SKM-1 treated with dmso at 0.1 percent for 144 hours (cell line): Measurements from ENCODE around the gene RIC8A.
"Not testable (repeated sequence)": the region's sequence is repeated elsewhere in the genome, so short reads cannot be mapped to it uniquely, and the experiment has no call there.

Experiments used
- DNase-seq: peaks from one replicate; lab custom pipeline; 2025; ENCODE audit not compliant: unreplicated experiment; lab: John Stamatoyannopoulos, UW

The RIC8A gene

DNA sequence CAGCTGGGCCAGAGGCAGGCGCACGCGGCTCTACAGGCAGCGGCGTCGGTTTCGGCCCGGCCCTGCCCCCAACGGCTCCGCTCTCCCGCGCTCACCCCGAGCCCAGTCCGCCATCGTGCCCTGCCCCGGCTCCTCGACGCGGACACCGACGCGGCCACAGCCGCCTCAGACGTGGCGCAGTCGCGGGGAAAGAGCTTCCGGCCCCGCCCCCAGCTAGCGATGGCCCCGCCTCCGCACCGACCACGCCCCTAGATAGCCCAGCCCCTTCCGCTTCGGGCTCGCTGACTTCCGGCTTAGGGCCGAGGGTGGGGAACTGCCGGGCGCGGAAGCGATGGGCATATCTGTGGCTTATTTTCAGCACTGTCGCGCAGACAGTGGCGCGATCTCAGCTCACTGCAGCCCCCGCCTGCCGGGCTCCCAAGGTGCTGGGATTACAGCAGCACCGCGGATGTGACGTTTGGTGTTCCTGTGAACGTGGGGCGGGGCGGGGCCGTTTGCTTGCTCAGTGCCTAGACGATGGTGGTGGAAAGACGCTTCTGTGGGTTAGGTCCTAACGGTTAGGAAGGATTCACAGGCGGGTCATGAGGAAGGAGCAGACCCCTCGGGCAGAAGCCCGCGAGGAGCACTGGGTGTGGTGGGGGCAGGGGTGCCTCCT, at the start of gene RIC8A, which contains the start of gene BET1L:
Gene RIC8A (plus strand): TSS at position 501 of the 655 bp plus-strand sequence. CDS start 1,147 bp downstream, outside the sequence.
Gene BET1L (minus strand): TSS at position 192 of the 655 bp plus-strand sequence. CDS start 78 bp downstream, at position 114.
- peak; percentile 97 for DNase-seq

DNA sequence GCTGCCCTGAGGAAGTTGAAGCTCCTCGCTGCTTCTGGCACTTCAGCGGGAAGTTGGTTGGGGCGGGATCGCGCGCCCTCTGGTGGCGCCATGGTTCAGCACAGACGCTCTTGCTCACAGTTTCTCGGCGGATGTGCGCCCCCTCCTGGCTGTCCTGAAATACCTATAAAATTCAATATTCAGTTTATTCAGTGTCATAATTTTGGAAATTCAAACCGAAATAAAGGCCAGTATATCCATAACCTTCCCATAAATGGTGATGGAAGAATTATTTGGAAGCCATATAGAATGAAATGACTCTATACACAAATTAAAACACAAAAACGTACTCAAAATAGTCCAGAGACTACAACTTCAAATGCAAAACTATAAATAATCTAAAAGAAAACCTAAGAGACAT, 27.3 kb upstream of the RIC8A start:
- not testable (repeated sequence) for DNase-seq

DNA sequence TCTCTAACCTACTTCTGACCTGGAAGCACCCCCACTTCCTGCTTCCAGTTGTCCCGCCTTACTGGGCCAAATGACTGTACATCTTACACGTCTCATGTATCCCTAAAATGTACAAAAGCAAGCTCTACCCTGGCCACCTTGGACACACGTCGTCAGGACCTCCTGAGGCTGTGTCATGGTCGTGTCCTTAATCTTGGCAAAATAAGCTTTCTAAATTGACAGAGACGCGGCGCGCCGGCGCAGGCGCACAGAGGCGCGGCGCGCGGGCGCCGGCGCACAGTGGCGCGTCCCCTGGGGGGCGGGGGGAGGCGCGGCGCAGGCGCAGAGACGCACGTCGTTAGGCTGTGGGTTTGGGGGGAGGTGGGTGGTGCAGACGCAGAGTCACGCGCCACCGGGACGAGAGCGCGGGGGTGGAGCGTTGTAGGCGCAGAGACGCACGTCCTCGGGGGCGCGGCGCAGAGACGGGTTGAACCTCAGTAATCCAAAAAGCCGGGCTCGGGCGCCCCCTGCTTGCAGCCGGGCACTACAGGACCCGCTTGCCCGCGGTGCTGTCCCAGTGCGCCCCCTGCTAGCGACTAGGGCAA, 18.2 kb upstream of the RIC8A start:
- not testable (repeated sequence) for DNase-seq

DNA sequence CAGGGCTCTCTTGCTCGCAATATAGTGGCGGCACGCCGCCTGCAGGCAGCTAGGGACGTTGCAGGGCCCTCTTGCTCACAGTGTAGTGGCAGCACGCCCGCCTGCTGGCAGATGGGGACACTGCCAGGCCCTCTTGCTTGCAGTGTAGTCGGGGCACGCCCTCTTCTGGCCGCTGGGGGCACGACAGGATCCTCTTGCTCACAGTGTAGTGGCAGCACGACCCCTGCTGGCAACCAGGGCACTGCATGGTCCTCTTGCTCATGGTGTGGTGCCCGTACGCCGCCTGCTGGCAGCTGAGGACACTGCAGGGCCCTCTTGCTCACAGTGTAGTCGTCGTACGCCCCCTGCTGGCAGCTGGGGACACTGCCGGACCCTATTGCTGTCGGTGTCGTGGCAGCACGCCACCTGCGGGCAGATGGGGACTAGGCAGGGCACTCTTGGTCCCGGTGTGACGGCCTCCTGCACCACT, 17.6 kb upstream of the RIC8A start:
- not testable (repeated sequence) for DNase-seq

DNA sequence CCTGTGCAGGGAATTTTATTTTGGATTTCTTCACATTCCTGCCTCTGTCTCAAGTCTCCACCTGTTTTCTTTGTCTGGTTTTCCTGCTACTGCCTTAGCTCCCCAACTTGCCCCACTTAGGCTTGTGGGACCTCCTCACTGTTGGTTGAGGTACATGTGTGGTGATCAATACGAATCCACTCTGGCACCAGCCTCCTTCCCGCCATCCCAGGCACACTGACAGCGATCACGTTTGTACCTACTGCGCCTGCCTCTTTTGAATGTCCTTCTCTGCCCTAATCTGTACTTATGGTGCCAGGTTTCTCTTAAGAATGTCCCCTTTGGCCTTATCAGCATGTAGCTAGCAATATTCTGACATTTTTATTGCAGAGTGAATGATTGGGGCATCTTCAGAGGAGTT, 17.0 kb upstream of the RIC8A start:
- not testable (repeated sequence) for DNase-seq

DNA sequence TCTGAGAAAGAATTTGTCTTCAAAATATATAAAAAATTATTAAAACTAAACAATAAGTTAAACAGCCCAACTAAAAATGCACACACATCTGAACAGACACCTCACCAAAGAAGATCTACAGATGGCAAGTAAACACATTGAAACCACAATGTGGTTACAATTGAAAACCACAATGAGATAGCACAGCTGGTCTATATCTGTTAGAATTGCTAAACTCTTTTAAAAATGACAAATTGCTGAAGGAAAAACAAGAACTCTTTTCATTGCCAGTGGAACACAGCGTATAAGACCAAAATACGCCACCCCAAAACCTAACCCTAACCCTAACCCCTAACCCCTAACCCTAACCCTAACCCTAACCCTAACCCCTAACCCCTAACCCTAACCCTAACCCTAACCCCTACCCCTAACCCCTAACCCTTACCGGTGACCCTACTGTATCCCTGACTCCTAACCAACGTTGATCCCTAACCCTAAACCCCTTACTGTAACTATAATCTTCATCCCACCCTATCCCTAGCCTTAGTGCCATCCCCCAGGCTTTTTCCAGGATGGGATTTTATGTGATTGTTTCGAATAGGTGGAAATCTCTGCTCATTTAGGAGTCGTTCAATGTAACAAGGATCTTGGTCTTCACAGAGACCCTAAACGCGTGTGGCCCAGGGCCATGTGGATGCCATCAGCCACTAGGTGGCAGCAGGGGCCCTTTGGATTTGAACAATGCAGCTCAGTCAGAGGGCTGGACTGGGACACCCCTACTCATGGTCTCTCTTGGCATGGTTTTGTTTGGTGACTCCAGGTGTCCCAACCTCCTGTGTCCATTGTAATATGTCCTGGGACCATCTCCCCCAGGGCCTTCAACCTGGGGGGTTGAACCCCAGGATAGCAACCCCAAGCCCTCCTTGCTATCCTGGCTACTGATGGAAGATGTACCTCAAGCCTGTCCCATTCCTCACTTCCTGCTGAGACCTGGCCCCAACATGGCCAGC, 15.7 kb upstream of the RIC8A start:
- not testable (repeated sequence) for DNase-seq

DNA sequence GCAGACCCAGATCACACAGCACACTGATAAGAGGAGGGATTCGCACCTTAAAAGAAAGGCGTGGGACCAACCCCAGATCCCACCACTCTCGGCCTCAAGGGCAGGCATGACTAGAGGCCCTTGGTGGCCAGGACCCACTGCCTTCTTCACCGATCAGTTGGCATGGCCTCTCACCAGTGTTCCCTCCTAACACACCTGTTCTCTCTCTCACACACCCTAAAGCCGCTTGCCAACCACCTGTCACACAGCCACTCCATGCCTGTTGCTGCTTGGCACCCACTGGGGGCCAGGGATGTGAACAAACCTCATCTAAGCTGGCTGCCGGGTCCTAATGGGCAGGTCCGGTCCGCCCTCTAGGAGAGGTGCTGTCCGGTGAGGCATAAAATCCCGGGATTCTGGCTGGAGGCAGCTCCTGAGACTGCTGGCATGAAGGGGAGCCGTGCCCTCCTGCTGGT, 14.8 kb upstream of the RIC8A start, which contains the start of gene SCGB1C1:
Gene SCGB1C1 (plus strand): TSS at position 405 of the 455 bp plus-strand sequence. CDS start 22 bp downstream, at position 427.
- not testable (repeated sequence) for DNase-seq

DNA sequence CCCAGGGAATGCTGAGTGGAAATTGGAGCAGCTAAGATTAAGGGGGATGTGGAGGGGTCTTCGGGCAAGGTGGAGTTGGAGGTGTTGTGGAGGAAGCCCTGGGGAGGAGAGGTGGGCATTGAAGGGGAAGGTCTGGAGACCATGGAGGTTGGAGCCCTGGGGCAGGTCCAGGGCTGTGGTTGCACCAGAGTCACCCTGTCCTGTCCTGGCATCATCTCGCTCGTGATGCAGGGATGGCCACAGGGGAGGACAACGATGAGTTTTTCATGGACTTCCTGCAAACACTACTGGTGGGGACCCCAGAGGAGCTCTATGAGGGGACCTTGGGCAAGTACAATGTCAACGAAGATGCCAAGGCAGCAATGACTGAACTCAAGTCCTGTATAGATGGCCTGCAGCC, 14.0 kb upstream of the RIC8A start:
- DNase-seq, result not testable (repeated sequence)

DNA sequence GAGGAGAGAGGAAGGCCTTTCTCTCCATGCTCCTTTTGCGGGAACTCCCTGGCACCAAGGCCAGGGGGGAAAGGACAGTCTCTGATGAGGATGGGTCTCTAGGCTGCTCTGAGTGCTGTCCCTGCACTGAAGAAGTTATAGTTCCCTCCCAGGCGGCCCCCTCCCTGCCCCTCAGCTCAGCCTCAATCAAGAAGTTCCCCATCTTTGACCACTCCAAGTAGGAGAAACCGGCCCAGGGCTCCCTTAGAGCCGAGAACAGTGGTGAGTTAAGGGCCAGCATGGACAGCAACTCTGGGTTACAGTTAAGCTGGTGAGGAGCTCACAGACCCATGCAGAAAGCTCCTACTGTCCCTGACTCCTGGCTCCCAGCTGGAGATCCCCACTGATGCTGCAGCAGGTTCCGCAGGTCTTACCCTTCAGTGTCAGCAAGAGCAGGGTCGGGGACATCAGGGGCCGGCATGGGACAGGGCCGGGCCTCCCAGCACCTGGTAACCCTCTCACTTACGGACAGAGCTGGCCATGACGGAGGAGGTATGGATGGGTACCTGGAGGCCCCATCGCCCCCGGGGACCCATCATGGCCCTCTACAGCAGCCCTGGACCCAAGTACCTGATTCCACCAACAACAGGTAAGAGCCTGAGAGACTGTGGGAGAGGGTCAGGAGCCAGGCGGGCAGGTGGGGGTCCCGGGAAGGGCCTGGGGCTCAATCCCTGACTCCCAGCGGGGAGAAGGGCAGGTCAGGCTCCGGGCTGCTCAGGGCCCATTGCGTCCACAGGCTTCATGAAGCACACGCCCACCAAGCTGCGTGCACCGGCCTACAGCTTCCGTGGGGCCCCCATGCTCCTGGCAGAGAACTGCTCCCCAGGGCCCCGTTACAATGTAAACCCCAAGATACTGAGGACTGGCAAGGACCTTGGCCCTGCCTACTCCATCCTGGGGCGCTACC, 10.4 kb upstream of the RIC8A start:
- no peak for DNase-seq

DNA sequence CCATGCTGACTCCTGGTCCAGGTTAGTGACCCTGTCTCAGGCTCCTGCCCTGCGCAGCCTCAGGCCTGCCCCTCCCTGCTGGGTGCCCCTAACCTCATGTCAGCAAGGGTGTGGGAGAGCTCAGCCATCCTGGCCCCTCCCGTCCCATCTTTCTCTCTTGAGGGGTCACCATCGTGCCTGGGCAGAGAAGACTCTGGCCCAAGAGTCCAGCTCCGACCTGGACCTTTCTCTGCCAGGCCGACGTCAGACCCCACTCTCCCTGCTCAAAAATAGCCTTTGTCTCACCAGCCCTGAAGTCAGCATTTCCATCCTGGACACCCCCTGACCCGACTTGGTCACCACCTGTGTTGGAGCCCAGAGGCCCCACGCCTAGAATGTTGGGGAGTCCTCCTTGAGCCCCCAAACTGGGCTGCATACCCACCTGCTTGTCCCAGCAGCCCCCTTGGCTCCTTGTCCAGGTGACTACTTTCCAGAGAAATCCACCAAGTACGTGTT, 9.7 kb upstream of the RIC8A start:
- no peak for DNase-seq

DNA sequence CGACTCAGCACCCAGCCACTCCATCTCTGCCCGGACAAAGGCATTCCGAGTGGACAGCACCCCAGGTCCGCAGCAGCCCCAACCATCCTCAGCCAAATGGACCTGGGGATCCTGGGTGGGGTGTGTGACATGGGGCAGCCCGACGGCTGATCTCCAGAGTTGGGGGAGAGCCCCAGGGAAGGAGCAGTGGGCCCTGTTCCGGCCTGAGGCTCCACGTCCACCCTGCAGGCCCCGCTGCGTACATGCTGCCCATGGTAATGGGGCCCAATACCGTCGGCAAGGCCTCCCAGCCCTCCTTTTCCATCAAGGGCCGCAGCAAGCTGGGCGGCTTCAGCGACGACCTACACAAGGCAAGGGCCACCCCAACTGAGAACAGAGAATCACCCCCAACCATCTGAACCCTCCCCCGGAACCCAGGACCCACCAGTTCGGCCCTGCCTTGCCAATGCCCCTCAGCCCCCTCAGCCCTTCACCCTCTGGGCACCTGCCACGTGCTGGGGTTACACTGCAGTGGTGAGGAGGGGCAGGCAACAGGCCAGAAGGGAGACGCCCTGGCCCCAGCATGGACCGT, 9.2 kb upstream of the RIC8A start:
- no peak for DNase-seq

DNA sequence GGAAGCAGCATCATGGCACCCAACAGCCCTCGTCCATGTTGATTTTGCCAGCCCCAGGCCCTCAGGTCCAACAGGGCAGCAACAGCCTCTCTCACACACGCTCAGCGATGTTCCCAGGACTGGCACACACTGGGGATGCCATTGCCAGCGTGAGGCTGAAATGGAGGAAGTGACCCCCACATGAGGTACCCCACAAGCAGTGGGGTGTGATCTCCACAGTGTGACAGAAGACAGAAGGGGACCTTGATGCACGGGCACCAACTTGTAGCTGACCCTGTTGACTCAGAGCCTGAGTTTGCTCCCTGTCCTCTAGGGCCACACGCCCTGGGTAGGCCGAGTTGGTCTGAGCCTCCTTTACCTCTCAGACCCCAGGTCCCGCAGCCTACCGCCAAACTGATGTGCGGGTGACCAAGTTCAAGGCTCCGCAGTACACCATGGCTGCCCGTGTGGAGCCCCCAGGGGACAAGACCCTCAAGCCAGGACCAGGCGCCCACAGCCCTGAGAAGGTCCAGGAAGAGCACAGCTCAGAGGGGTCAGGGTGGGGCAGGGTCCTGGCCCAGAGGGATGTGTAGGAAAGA, 8.4 kb upstream of the RIC8A start:
- DNase-seq, result no peak

DNA sequence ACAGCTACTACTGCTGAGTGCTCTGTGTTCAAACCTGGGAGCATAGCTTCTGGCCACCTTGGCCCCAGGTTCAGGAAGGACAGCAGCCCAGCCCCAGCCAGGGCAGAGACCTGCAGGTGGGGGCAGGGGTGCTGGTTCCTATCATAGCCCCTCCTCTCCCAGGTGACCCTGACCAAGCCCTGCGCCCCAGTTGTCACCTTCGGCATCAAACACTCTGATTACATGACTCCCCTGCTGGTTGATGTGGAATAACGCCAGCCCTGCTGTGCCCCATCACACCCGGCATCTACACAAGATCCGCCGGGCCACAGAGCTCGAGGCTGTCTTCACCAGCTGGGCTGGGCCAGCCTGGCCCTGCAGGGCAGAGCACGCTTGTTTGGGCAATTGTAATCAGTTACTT, 7.7 kb upstream of the RIC8A start:
- DNase-seq, result no peak

DNA sequence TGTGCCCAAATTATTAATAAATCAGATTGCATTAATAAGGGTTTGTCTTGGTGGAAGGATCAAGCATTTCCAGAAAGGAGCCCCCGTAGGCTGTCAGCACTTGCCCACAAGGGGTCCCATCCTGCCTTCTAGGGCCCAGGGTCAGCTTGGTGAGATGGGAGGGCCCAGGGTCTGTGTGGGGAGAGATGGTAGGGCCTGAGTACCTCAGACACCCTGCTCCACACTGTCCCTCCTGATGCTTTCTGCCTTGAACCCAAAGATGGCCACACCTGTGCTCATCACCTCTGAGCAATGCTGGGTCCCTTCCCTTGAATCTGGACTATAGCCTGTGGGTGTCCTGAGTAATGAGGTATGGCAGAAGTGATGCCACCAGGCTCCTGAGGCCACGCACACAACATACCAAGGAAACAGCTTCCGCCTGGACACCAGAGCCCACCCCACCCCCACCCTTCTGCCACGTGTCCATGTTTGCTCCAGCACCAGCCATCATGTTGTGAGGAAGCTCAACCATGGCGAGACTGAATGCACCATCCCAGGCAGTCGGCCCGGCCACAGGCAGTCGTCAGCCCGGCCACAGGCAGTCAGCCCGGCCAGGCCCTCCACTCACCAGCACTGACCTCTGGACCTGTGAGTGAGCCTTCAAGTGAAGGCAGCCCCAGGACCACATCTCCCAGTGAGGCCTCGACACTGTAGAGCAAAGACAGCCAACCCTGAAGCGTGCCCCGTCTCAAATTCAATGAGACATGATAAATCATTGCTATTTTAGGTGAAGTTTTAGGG, 7.1 kb upstream of the RIC8A start:
- no peak for DNase-seq

DNA sequence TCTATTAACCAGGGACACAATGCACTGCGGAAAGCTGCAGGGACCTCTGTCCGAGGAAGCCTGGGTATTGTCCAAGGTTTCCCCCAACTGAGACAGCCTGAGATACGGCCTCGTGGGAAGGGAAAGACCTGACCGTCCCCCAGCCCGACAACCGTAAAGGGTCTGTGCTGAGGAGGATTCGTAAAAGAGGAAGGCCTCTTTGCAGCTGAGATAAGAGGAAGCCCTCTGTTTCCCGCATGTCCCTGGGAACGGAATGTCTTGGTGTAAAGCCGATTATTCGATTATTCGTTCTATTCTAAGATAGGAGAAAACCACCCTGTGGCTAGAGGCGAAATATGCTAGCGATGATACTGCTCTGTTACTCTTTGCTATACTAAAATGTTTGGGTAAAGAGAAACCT, 5.5 kb upstream of the RIC8A start:
- DNase-seq, result no peak

DNA sequence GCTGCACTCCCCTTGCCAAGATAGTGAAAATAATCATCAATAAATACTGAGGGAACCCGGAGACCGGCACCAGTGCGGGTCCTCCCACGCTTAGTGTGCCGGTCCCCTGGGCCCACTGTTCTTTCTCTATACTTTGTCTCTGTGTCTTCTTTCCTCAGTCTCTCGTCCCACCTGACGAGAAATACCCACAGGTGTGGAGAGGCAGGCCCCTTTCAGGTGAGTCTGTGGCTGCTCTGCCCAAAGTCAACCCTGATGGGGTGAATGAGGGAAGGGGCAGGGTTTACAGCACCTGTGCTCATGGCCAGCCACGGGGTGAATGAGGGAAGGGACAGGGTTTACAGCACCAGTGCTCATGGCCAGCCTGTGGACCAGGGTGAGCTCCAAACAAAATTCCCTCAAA, 5.0 kb upstream of the RIC8A start:
- no peak for DNase-seq

DNA sequence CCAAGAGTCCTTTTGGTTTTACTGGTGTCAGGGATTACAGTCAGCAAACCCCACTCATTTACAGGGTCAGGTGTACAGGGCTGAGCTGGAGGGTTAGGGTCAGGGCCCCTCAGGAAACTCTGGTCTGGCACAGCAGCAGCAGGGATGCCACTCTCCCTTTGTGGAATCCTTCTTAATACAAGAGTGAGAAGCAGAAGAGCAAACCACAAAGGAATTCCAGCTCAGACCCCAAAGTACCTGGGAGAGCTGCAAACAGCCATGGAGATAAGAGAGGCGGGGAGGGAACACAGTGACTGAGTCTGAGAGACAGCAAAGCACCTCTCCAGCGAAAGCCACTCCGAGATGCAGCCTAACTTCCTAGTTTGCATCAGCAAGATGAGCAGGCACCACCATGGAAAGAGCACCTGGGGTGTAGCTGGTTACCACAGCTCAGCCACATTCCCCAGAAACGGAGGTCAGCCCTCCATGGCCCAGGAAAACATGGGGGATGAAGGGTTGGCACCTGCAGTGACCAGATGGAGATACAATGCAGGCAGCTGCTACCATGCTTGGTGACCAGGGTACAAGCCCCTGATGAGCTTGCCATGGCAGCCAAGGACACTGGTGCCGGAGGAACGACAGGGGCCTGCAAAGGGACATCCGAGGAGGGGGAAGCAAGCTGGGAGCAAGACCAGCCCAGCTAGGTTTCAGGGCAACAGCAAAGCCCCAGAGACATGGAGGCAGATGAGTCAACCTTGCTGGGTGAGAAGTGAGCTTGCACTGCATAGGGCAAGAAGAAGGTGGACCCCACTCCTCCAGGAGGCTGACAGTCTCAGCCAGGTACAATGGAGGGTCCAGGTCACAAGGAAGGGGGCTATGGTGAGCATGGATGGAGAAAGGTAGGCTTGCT, 4.2 kb upstream of the RIC8A start:
- DNase-seq, result no peak
